ENCODE data around the gene ATXN7L2.

ATXN7L2 gene

GRCh38 chr1:109537450-109538178 is 53.9 kb downstream of the ATXN7L2 start:
- TF ChIP-seq USF1 (IDR thresholded peaks at IDR 0.05) (no peak), CEBPB (IDR thresholded peaks at IDR 0.05) (no peak), EGR1 (IDR thresholded peaks at IDR 0.05) (no peak), EP300 (IDR thresholded peaks at IDR 0.05; ENCODE audit: borderline replicate concordance) (no peak), REST (IDR thresholded peaks at IDR 0.05; ENCODE audit: low read depth) (no peak), TAF1 (IDR thresholded peaks at IDR 0.05; ENCODE audit: low read depth) (no peak), TEAD4 (IDR thresholded peaks at IDR 0.05) (no peak), ZBTB7A (IDR thresholded peaks at IDR 0.05; ENCODE audit: low read depth) (no peak), FOXM1 (IDR thresholded peaks at IDR 0.05; ENCODE audit: borderline replicate concordance, low read depth) (no peak), NFIC (IDR thresholded peaks at IDR 0.05) (no peak), CREB1 (IDR thresholded peaks at IDR 0.05; ENCODE audit: low read depth) (no peak)

GRCh38 chr1:109538827-109539555 is 55.3 kb downstream of the ATXN7L2 start:
- TF ChIP-seq TEAD4 (IDR thresholded peaks at IDR 0.05) (no peak), ZBTB7A (IDR thresholded peaks at IDR 0.05; ENCODE audit: low read depth) (no peak)

- TF ChIP-seq USF1 (IDR thresholded peaks at IDR 0.05) (no peak), CEBPB (IDR thresholded peaks at IDR 0.05) (no peak), TAF1 (IDR thresholded peaks at IDR 0.05; ENCODE audit: low read depth) (no peak), FOXM1 (IDR thresholded peaks at IDR 0.05; ENCODE audit: borderline replicate concordance, low read depth) (no peak), TEAD4 (IDR thresholded peaks at IDR 0.05) (no peak), TCF12 (IDR thresholded peaks at IDR 0.05; ENCODE audit: low read depth) (no peak), NFIC (IDR thresholded peaks at IDR 0.05) (no peak), EGR1 (IDR thresholded peaks at IDR 0.05) (no peak), MAX (IDR thresholded peaks at IDR 0.05) (no peak), ZBTB7A (IDR thresholded peaks at IDR 0.05; ENCODE audit: low read depth) (no peak), YY1 (IDR thresholded peaks at IDR 0.05; ENCODE audit: low read depth) (no peak), REST (IDR thresholded peaks at IDR 0.05; ENCODE audit: low read depth) (no peak), RAD21 (IDR thresholded peaks at IDR 0.05; ENCODE audit: low read depth) (no peak), EP300 (IDR thresholded peaks at IDR 0.05; ENCODE audit: borderline replicate concordance) (no peak), CREB1 (IDR thresholded peaks at IDR 0.05; ENCODE audit: low read depth) (no peak)
These were observed 56.0 kb downstream of the ATXN7L2 start, which contains the start of gene GPR61 for GRCh38 chr1:109539676-109540075. Gene GPR61, plus strand, starts transcription at chr1:109539872. Its CDS starts 3,151 bp downstream, at chr1:109543023.

GRCh38 chr1:109541102-109541501 is 57.4 kb downstream of the ATXN7L2 start:
- TF ChIP-seq RAD21 (IDR thresholded peaks at IDR 0.05; ENCODE audit: low read depth), result no peak
- TF ChIP-seq EGR1 (IDR thresholded peaks at IDR 0.05), result no peak
- no peak for TF ChIP-seq FOXM1 (IDR thresholded peaks at IDR 0.05; ENCODE audit: borderline replicate concordance, low read depth)
- no peak for TF ChIP-seq YY1 (IDR thresholded peaks at IDR 0.05; ENCODE audit: low read depth)
- TF ChIP-seq CEBPB (IDR thresholded peaks at IDR 0.05), result no peak
- TF ChIP-seq EP300 (IDR thresholded peaks at IDR 0.05; ENCODE audit: borderline replicate concordance), result no peak
- TF ChIP-seq REST (IDR thresholded peaks at IDR 0.05; ENCODE audit: low read depth), result no peak
- TF ChIP-seq NFIC (IDR thresholded peaks at IDR 0.05), result no peak
- TF ChIP-seq TEAD4 (IDR thresholded peaks at IDR 0.05), result no peak
- no peak for TF ChIP-seq ZBTB7A (IDR thresholded peaks at IDR 0.05; ENCODE audit: low read depth)
- no peak for TF ChIP-seq USF1 (IDR thresholded peaks at IDR 0.05)
- TF ChIP-seq TCF12 (IDR thresholded peaks at IDR 0.05; ENCODE audit: low read depth), result no peak
- no peak for TF ChIP-seq CREB1 (IDR thresholded peaks at IDR 0.05; ENCODE audit: low read depth)
- TF ChIP-seq TAF1 (IDR thresholded peaks at IDR 0.05; ENCODE audit: low read depth), result no peak

Data from Ishikawa (cell line).